ENCODE data around the gene FAM110D.
A peak's percentile ranks its signal among the peaks of the same experiment; 100 is the strongest.

The FAM110D gene

GRCh38 chr1:26158908-26159742 is at the start of gene FAM110D:
FAM110D (plus strand) TSS chr1:26159079; CDS start chr1:26161292, 2,213 bp downstream.
- DNase-seq (ENCODE audit: low read depth in 2 of 2): no peak

GRCh38 chr1:26109229-26110164 is 49.4 kb upstream of the FAM110D start:
- DNase-seq (ENCODE audit: low read depth in 2 of 2): no peak

DNA sequence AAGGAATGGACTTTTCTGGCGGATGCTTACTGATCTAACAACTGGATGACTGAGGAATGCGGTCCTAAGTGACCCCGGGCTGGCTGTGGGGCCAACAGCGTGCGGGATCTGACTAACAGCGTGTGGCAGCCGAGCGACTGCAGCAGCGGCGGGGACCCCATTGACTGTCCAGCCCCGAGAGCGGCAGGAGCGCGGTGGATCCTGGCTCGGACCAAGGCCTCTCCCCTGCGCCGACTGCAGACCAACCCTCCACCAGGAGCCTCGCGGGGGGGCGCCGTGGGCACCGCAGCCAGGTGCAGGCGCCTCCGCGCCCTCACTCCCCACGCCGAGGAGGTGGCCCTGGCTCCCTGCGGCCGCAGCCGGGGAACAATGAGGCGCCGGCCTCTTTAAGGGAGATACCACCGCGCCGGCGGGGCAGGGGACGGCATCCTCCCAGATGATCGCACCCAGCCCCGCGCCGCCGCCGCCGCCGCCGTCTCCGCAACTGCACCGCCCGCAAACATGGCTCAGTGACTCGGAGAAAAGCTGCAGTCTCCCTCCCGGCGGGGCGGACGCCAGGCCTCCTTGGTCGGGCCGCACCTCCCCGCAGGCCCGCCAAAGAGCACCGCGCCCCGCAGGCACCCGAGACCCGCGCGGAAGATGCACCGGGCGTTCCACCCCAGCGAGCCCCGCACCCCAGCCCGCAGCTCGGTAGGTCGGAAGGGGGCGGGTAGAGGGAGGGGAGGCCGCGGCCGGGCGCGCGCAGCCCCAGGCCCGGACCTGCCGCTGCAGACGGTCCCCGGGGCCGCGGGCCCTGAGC is 47.9 kb upstream of the FAM110D start:
- DNase-seq (ENCODE audit: low read depth in 2 of 2): peak; percentile 63 to 65

GRCh38 chr1:26111530-26112406 is 47.1 kb upstream of the FAM110D start, which contains the start of gene PDIK1L:
PDIK1L (plus strand) TSS chr1:26111824; CDS start chr1:26114309, 2,485 bp downstream.
- DNase-seq (ENCODE audit: low read depth in 2 of 2): peak; percentile 89 to 93

DNA sequence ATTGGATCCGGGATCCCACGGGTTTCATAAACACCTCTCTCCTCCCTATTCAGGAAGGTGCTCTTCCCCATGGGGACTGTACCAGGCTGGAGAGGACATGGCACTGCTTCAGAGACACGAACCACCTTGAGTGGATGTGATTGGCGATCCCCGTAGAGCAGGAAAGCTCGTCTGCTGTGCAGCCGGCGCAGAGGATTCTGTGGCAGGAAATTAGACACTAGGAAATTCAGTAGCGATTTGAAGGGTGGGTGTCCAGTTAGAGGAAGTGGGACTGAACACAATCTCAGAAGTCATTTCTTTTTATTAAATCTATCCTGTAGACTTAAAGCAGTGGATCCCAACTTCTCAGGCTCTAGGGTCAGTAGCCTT is 46.5 kb upstream of the FAM110D start:
- DNase-seq (ENCODE audit: low read depth in 2 of 2): no peak

DNA sequence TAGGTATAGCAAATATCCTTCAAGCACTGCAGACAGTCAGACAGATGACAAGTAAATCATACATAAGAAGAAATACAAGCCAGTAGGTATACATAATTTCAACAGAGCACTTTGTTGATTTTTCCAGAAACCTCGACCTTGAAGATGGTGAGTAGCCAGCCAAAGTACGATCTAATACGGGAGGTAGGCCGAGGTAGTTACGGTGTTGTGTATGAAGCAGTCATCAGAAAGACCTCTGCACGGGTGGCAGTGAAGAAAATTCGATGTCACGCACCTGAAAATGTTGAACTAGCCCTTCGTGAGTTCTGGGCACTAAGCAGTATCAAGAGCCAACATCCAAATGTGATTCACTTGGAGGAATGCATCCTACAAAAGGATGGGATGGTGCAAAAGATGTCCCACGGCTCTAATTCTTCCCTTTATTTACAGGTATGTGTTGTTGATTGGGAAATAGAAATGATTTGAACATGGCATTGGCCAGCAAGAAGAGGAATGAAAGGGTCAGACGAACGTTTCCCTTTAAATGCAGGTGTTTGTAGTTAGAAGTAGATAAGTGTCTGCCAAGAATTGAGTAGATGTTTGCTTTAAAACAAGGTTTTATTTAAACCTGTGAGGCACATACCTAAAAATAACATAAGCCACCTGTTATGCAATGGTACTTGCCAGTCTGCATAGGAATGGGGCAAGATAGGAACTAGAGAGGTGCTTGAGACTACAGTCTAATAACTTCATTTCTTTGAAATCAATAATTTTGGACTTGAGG is 44.5 kb upstream of the FAM110D start:
- DNase-seq (ENCODE audit: low read depth in 2 of 2): no peak

- no peak for DNase-seq (ENCODE audit: low read depth in 2 of 2)
These were observed 38.8 kb upstream of the FAM110D start for GRCh38 chr1:26119892-26120608.

DNA sequence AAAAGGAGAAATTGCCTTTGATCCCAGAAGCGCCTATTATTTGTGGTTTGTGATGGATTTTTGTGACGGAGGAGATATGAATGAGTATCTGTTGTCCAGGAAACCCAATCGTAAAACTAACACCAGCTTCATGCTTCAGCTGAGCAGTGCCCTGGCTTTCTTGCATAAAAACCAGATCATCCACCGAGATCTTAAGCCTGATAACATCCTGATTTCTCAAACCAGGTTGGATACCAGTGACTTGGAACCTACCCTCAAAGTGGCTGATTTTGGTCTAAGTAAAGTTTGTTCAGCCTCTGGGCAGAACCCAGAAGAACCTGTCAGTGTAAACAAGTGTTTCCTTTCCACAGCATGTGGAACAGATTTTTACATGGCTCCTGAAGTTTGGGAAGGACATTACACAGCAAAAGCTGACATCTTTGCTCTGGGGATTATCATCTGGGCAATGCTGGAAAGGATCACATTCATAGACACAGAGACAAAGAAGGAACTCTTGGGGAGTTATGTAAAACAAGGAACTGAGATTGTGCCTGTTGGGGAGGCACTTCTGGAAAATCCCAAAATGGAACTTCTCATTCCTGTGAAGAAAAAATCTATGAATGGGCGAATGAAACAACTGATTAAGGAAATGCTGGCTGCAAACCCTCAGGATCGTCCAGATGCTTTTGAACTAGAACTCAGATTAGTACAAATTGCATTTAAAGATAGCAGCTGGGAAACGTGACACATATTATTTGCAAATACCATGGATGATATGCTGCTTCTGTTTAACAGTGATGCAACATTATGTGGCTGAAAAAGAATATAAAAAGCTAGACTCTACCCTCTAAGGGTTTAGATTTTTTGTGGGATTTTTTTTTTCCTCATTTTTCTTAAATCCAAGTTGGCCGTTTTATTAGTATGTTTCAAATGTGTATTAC is 36.8 kb upstream of the FAM110D start:
- no peak for DNase-seq (ENCODE audit: low read depth in 2 of 2)

- DNase-seq (ENCODE audit: low read depth in 2 of 2): no peak
These were observed 35.6 kb upstream of the FAM110D start for GRCh38 chr1:26122988-26123973.

DNA sequence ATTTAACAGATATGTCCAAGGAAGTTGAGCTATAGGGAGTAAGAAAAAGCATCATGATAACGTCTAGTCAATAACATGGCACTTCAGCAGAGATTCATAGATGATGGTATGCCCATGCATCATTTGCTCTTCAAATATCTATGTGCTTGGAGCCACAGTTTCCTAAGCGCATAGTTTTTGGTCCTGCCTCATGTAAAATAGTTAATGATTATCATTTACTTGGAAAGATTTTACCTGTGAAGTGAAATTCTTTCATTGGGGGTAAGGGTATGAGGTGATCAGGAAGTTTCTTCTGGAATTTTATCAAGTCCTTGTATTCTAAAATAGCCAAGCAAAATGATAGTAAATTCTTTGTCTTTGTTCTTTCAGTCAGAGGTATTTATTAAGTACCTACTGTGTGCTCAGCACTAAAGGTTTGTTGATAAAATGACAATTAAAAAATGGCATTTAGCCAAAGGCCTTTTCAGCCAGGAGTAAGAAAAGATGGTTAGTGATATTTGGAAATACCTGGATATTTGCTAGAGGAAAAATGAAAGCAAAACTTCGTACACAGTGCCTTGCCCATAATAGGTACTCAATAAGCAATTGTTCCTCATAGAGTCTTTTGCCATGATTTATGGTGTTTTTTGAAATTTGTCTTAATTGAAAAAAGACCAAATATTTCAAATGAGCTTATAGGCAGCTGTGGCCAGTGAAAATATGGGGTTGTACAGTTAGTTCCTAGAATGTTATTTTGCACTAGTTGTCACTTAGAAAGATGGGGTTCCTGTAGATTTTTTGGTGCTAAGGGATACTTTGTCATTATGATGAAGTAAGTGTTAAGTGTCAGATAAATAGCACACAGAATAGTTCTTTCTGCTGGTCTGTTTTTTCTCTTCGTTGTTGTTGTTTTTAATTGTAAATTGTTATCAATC is 34.2 kb upstream of the FAM110D start:
- no peak for DNase-seq (ENCODE audit: low read depth in 2 of 2)

DNA sequence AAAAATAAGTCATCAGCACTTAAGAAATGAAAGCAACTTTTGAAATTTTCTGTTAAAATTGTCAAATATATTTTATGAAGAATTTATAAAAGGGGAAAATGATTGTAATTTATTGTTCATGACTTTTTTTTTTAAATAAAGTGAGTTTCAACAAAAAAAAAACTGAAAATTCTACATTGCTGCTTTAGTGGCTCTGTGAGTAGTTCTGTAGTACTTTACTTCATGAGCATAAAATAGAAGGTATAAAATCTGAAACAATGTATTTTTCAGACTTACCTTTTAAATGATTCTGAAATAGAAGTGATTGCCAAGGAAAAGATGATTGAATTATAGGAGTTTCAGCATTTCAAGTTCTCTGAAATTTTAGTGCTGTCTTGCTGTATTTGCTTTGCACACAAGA is 33.5 kb upstream of the FAM110D start:
- no peak for DNase-seq (ENCODE audit: low read depth in 2 of 2)

DNA sequence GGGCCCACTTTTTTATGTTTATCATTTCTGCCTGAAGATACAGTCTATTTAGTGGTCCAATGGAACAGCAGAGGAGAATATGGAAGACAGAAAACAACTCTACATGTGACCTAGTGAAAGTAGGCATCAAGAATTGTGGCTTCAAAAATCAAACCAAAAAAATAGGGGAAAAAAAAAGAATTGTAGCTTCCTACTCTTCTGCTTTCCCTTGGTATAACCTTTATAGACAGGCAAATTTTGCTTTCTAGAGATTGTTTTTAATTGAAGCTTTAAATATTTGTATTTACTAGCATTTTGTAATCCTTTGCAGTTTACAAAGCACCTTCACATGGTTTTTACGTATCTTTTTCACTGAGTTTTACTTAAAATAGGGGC is 32.9 kb upstream of the FAM110D start:
- no peak for DNase-seq (ENCODE audit: low read depth in 2 of 2)

- no peak for DNase-seq (ENCODE audit: low read depth in 2 of 2)
These were observed 32.4 kb upstream of the FAM110D start for GRCh38 chr1:26126321-26127084.

DNA sequence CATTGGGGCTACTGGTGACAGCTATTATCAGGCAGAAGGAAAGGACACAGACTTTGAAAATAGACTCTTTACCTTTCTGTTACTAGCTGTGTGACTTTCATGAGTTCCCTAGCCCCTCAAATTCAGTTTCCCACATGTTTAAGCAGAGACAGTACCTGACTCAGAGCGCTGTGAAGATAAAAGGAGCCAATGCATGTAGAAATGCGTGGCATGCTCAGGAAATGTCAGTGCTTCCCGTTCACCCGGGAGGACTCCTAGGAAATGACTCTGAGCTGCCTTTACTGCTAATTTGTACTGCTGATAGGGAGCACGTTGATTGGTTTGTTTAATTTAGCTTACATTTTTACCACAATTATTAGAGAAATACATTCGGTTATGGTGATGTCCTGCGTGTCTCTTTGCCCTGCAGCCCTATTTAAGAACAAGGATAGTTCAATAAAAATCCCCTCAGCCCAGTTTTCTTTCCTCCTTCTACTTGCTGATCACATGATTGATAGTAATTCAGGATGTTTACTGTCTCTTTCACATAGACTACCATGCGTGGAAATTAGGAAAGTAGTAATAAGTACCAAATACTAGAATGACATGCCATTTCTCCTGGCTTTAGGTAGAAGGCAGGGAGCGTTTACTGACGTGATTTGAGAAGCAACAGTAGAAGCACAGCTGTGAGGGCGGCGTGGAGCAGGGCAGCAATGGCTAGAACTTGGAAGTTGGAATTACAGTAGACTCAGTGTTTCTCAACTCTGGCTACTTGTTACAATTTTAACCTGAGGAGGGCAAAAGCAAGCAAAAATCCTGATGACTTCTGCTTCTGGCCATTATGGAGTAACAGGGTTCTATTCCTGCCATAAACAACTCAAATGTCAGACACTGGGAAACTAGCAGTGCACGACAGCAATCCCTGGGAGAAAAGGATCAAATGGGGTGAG is 31.4 kb upstream of the FAM110D start:
- DNase-seq (ENCODE audit: low read depth in 2 of 2): no peak
